ENCODE data around the gene POU2F3.

- TF ChIP-seq CTCF (IDR thresholded peaks at IDR 0.05 in 4 of 5, conservative IDR thresholded peaks at IDR 0.05 in 1 of 5) (no peak), POLR2A (IDR thresholded peaks at IDR 0.05) (no peak)
These were observed 28.2 kb upstream of the POU2F3 start for GRCh38 chr11:120211522-120212258.

Data from gastrocnemius medialis (tissue), 4 donors.